NCI-H1092 treated with DMSO at 0.1 percent for 48 hours (cell line): Measurements from ENCODE around the gene EXOC3L1.

Experiments
- DNase-seq: peaks from one replicate; lab custom pipeline; 2025; lab: John Stamatoyannopoulos, UW

Gene EXOC3L1

DNA sequence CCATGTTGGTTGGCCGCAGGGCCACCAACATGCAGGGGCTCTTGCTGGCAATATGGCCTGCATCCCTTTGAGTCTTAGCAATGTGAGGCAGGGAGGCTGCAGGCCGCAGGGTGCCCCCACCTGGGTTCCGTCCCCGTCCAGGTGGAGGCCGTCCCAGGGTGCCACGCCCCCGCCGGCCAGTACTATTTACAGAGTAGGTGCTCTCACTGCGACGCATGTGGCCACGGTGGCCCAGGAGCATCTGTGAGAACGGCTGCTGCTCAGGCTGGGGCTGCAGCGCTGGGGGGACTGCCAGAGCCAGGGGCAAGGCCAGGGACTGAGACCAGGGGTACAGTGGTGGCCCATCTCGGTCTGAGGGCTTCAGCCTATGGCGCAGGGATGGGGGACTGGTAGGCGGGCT lies 9.8 kb downstream of the EXOC3L1 start:
- no peak for DNase-seq

GRCh38 chr16:67179421-67180080 lies 10.4 kb downstream of the EXOC3L1 start:
- DNase-seq: no peak

DNA sequence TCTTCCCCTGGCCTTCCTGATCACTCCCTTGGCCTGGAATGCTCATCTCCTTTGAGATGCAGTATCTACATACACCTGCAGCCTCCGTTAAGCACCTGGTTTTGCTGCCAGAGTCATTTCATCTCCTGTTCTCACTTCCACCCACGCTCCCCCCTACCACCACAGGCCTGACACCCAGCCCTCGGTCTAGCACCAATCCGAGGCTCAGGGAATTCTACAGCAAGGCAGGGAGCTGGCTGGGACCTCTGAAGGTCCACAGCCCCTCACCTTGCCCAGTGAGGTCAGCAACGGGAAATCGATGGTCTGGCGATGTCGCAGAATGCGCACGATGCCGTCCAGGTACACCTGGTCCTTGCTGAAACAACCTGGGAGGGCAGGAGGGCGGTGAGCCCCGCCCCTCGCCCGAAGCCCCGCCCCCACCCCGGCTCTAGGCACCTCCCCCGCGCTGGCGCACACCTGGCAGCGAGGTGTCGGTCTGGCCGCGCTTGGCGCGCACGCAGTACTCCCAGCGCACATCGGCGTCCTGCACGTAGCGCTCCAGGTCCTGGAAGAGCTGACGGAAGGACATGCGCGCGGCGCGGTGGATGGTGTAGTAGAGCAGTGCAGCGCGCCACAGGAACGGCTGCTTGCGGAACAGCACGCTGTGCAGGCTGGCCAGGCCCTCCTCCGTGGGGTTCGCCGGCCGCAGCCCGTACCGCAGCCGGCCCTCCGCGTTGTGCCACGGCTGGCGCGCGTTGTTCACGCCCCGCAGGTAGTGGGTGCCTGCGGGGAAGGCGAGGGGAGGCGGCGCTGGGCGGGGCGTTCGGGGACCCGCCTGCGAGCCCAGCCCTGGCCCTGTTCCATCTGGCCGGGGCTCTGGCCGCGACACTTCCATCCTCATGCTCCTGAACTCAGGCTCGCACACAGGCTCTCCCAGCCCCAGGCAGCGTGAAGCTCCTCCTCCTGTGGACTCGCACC lies 11.9 kb downstream of the EXOC3L1 start:
- DNase-seq: peak; percentile 47

- no peak for DNase-seq
These were observed 13.3 kb downstream of the EXOC3L1 start for GRCh38 chr16:67176662-67177061.

DNA sequence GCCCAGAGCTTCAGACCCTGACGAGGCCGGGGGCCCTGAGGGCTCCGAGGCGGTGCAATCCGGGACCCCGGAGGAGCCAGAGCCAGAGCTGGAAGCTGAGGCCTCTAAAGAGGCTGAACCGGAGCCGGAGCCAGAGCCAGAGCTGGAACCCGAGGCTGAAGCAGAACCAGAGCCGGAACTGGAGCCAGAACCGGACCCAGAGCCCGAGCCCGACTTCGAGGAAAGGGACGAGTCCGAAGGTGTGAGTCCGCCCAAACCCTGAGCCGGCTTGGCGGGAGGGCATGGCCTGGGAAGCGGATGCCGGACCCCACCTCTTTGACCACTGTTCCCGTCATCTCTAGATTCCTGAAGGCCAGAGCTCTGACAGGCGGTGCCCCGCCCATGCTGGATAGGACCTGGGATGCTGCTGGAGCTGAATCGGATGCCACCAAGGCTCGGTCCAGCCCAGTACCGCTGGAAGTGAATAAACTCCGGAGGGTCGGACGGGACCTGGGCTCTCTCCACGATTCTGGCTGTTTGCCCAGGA lies 15.2 kb downstream of the EXOC3L1 start:
- no peak for DNase-seq

GRCh38 chr16:67173808-67174705 lies 15.9 kb downstream of the EXOC3L1 start:
- DNase-seq: peak; percentile 66

- no peak for DNase-seq
These were observed 16.6 kb downstream of the EXOC3L1 start for GRCh38 chr16:67173323-67173722.

DNA sequence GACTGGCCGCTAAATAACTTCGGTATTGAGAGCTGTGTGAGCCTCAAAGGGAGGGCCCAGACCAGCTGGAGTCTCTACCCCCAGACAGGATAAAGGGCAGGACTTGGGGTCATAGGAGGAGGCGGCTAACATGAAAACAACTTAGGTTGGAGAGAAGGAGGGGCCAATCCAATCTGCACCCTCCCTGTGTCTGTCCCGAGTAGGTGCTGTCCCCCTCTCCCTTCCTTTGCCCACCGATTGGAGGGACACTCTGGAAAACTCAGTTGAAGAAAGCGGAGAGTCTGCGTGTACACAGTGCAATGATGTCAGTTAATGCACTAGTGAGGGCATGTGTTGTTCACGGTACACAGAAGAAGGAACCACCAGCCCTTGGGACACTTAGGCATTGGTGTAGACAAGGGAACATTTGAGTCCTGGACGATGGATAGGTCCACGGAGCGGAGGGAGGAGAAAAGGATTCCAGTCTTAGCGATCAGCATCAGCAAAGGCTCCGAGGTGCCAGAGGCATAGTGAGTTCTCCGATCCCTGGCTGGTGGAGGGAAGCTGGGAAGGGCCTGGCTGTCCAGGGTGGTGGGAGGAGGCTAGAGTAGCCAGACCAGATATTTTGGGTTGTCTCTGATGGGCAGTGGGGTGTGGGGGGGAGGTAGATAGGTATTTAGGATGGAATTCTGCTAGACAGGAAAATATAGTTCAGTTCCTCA lies 18.8 kb downstream of the EXOC3L1 start:
- no peak for DNase-seq

- no peak for DNase-seq
These were observed 19.6 kb downstream of the EXOC3L1 start, which contains the start of gene NOL3 for GRCh38 chr16:67170168-67170948. Gene NOL3 (plus strand): TSS chr16:67170538.

DNA sequence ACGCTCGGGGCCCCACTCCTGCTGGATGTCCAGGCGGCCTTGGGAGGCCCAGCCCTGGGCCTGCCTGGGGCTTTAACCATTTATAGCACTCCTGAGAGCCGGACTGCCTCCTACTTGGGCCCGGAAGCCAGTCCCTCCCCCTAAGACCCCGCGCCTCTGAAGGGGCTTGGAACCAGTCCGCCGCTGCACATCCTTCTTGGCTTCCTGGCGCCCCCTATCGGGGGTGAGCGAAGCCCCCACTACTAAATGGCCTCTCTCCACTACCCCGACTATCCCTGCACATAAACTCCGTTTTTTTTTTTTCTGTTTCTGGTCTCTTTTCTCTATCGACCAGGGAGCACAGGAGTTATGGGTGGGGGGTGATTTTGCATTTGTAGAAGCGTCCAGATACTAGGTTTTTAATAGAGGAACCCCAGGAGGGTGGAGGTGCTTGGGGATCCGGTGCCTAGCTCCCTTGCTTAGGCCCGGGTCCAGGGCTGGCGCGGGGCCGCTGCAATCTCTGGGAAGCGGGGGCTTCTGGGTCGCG lies 20.2 kb downstream of the EXOC3L1 start:
- no peak for DNase-seq

GRCh38 chr16:67169011-67169451 lies 20.9 kb downstream of the EXOC3L1 start:
- no peak for DNase-seq

DNA sequence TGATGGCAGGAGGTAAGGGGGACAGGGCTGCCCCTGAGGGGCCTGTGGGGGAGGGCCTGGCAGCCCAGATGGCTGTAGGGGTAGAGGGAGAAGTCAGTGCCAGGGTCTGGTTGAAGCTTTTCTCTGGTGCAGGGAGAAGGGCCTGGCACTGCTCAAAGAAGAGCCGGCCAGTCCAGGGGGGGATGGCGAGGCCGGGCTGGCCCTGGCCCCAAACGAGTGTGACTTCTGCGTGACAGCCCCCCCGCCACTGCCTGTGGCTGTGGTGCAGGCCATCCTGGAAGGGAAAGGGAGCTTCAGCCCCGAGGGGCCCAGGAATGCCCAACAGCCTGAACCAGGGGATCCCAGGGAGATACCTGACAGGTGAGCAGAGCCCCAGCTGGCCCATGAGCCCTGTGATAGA lies 22.3 kb downstream of the EXOC3L1 start:
- DNase-seq: no peak

- no peak for DNase-seq
These were observed 23.3 kb downstream of the EXOC3L1 start for GRCh38 chr16:67166598-67167168.

- DNase-seq: no peak
These were observed 23.8 kb downstream of the EXOC3L1 start for GRCh38 chr16:67166110-67166547.

GRCh38 chr16:67165121-67166078 lies 24.5 kb downstream of the EXOC3L1 start:
- no peak for DNase-seq

GRCh38 chr16:67164599-67165061 lies 25.3 kb downstream of the EXOC3L1 start, which contains the start of gene HSF4:
Gene HSF4 (plus strand): TSS chr16:67164745. CDS start chr16:67164812, 67 bp downstream.
- no peak for DNase-seq

DNA sequence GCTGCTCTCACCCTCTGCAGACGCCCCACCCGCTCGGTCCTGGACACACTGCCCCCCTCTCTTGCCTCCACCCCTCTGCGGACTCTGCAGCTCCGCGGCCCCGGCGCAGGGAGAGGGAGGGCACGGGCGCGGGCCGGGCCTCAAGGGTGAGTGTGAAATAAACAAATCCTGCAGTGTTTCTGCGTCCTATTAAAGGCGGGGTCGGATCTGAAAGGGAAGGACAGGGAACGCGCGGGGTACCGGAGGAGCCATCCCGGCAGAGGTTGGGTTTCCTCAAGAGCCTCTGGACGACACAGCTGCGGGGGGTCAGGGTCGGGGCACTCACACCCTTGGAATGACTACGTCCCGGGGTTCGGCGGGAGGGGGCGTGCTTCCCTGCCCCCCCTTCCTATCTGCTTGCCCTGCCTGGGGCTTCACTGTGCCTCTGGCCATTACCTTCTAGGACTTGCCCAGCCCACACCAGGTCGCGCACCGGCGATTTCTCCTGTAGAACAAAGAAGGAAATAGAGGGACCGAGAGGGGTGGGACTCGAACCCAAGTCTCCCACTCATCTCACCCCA lies 25.9 kb downstream of the EXOC3L1 start:
- DNase-seq: peak; percentile 59
